GF-D8 (cell line): ENCODE results near the gene ZNF440.
"Not testable (repeated sequence)": the region's sequence is repeated elsewhere in the genome, so short reads cannot be mapped to it uniquely, and the experiment has no call there.

Experiments
- DNase-seq: peaks from one replicate; lab custom pipeline; 2025; lab: John Stamatoyannopoulos, UW

Gene ZNF440

GRCh38 chr19:11814029-11814699, at the start of gene ZNF440:
ZNF440 (plus strand) TSS chr19:11814273; CDS start chr19:11814448, 175 bp downstream.
- DNase-seq, result peak; percentile 72

GRCh38 chr19:11766597-11767591, 47.2 kb upstream of the ZNF440 start, which contains the start of gene ZNF441:
ZNF441 (plus strand) TSS chr19:11767000; CDS start chr19:11767194, 194 bp downstream.
- DNase-seq, result peak; percentile 77

- DNase-seq, result no peak
Measured at GRCh38 chr19:11767633-11768133, 46.4 kb upstream of the ZNF440 start.

DNA sequence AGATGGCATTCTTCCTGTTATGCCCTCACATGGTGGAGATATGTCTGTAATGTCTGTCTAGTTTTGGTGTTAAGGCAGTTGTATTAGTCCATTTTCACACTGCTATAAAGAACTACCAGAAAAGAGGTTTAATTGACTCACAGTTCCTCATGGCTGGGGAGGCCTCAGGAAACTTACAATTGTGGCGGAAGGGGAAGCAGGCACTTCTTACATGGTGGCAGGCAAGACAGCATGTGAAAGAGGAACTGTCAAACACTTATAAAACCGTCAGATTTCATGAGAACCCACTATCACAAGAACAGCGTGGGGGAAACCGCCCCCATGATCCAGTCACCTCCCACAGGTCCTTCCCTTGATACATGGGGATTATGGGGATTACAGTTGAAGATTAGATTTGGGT, 44.1 kb upstream of the ZNF440 start:
- no peak for DNase-seq

GRCh38 chr19:11771520-11771919, 42.6 kb upstream of the ZNF440 start:
- DNase-seq, result not testable (repeated sequence)

DNA sequence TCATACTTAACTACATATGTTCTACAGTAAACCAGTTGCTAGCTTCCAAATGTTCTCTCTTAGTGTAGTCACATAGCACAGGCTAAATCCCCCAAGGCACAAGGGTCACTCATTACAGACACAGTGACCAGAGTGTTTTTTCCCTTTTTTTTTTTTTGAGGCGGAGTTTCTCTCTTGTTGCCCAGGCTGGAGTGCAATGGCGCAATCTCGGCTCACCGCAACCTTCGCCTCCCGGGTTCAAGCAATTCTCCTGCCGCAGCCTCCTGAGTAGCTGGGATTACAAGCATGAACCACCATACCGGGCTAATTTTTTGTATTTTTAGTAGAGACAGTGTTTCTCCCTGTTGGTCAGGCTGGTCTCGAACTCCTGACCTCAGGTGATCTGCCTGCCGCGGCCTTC, 37.4 kb upstream of the ZNF440 start:
- DNase-seq, result not testable (repeated sequence)

DNA sequence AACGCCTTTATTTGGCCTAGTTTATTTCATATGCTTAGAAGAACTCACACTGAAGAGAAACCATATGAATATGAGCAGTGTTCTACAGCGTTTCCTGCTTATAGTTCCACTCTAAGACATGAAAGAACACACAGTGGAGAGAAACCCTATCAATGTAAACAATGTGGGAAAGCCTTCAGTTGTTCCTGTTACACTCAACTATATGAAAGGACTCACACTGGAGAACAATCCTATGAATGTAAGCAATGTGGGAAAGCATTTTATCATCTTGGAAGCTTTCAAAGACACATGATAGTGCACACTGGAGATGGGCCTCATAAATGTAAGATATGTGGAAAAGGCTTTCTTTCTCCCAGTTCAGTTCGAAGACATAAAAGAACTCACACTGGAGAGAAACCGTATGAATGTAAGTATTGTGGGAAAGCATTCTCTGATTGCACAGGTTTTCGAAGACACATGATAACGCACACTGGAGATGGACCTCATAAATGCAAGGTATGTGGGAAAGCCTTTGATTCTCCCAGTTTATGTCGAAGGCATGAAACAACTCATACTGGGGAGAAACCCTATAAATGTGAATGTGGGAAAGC, 33.5 kb upstream of the ZNF440 start:
- DNase-seq, result no peak

DNA sequence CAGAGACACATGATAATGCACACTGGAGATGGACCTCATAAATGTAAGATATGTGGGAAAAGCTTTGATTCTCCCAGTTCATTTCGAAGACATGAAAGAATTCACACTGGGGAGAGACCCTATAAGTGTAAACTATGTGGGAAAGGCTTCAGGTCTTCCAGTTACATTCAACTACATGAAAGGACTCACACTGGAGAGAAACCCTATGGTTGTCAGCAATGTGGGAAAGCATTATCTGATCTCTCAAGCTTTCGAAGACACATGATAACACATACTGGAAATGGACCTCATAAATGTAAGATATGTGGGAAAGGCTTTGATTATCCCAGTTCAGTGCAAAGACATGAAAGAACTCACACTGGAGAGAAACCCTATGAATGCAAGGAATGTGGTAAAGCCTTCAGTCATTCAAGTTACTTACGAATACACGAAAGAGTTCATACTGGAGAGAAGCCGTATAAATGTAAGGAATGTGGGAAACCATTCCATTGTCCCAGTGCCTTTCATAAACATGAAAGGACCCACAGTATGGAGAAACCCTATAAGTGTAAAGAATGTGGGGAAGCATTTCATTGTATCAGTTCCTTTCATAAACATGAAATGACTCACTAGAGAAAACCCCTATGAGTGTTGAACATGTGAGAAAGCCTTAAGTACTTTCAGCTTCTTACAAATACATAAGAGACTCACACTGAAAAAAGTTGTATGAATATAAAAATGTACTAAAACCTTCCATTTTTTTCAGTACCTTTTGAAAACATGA, 32.6 kb upstream of the ZNF440 start:
- no peak for DNase-seq

GRCh38 chr19:11783767-11784166, 30.3 kb upstream of the ZNF440 start:
- no peak for DNase-seq

- no peak for DNase-seq
Measured at GRCh38 chr19:11784356-11784755, 29.7 kb upstream of the ZNF440 start.

DNA sequence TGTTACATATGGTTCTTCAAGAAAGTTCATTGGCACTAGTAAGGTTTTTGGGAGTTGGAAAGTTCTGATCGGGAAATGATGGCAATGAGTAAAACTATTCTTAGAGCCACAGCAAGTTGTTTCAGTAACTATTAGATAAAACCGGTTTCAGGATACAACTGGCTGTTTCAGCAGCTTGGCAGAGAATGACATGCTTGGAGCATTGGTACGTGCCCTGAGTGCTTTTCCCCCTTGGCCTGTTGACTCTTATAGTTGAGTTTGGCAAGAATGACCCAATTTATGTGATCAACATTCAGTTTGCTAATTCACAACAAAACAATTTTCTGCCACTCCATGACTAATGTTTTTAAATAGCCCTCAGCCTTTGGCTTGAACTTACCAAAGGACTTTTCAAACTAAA, 26.5 kb upstream of the ZNF440 start:
- no peak for DNase-seq

DNA sequence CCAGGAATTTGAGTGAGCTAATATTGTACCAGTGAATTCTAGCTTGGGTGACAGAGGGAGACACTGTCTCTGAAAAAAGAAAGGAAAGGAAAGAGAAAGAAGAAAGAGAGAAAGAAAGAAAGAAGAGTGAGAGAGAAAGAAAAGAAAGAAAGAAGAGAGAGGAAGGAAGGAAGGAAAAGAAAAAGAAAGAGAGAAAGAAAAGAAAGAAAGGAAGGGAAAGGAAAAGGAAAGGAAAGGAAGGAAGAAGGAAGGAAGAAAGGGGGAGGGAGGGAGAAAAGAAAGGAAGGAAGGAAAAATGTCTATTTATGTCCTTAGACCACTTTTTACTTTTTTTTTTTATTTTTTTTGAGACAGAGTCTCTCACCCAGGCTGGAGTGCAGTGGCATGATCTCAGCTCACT, 21.1 kb upstream of the ZNF440 start:
- no peak for DNase-seq

- peak; percentile 75 for DNase-seq
Measured at GRCh38 chr19:11797491-11797890, 16.6 kb upstream of the ZNF440 start.

- DNase-seq, result peak; percentile 72
Measured at GRCh38 chr19:11798391-11799330, 15.4 kb upstream of the ZNF440 start, which contains the start of gene ZNF491. ZNF491 (plus strand) TSS chr19:11798523; CDS start chr19:11805954, 7,431 bp downstream.

GRCh38 chr19:11806354-11807098, 7.5 kb upstream of the ZNF440 start:
- no peak for DNase-seq

DNA sequence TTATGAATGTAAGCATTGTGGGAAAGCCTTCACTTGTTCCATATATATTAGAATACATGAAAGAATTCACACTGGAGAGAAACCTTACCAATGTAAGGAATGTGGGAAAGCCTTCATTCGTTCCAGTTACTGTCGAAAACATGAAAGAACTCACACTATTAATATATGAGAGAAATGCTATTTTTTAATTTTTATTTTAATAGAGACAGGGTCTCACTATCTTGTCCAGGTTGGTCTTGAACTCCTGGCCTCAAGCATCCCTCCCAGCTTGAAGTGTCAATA, 7.0 kb upstream of the ZNF440 start:
- no peak for DNase-seq

GRCh38 chr19:11813703-11814028, 407 bp upstream of the ZNF440 start:
- DNase-seq, result no peak

- DNase-seq, result no peak
Measured at GRCh38 chr19:11814700-11815035, 595 bp downstream of the ZNF440 start.

GRCh38 chr19:11821474-11822109, 7.5 kb downstream of the ZNF440 start:
- no peak for DNase-seq
